ENCODE results near the gene AHI1. TPM values are rescaled to one million over a fixed set of nuclear protein-coding genes. Genes with fewer than 3 reads are reported as not detected.

AHI1 gene
- total and polyA plus RNA-seq, 10 of the 15 experiments (the other 5 are each of a cell fraction or from before 2014, with no cell fraction given), result 3.2 to 9.5 (median 4.6) TPM

DNA sequence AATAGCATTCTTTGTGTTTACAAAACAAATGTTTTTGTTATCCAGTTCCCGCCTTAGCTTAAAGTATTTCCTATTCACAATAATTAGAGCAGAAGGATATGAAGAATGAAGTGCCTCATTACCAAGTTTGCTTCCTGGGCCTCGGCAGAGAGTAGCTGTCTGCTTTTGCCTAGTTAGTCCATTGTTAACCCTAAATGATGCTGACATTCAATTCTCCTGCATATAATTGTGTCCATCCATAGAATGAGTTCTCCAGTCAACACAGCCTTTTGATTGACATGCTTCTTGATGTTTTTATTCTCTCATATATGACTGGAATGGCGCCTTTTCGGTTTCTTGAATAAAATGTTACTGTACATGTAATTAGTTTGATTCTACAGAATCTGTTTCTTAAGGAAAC lies 215.6 kb downstream of the AHI1 start:
- Histone ChIP-seq H3K27ac (ENCODE audit: control insufficient read depth, insufficient read depth) (no peak overlapping the region), H3K4me2 (ENCODE audit: control insufficient read depth, insufficient read depth) (no peak overlapping the region), H3K79me2 (ENCODE audit: control insufficient read depth, insufficient read depth, low read length) (no peaks in the 10 kb centered on the region), H3K4me3 (no peak overlapping the region), H3K27me3 (replicated peaks in 1 of 2; ENCODE audit: control insufficient read depth in 2 of 2, insufficient read depth in 2 of 2, low read length in 1 of 2) (no peaks in the 10 kb centered on the region), H3K9me3 (replicated peaks; ENCODE audit: control insufficient read depth, insufficient read depth, low read length) (no peaks in the 10 kb centered on the region), H4K20me1 (ENCODE audit: control insufficient read depth, insufficient read depth) (no peaks in the 10 kb centered on the region), H3K9ac (ENCODE audit: control insufficient read depth, insufficient read depth, low read length) (no peak overlapping the region), H2AFZ (ENCODE audit: control insufficient read depth, low read depth, low read length) (no peak overlapping the region), H3K4me1 (ENCODE audit: control insufficient read depth, insufficient read depth, low read length) (no peaks in the 10 kb centered on the region), H3K36me3 (ENCODE audit: control insufficient read depth in 2 of 2, insufficient read depth in 2 of 2, low read length in 1 of 2) (no peaks in the 10 kb centered on the region)
- DNase-seq (ENCODE audit: low read depth, low spot score), result no peak
- ChIA-PET SMC1A (ENCODE audit: uncharacterized antibody, unreplicated experiment) (interaction anchor here (1.3 to 3.2 kb wide), 4 partner anchors 9 to 41 kb away, joined by 3 to 14 read pairs (median 4); no protein-coding TSS in a partner anchor), POLR2A (no interaction called here), CTCF (interaction anchor here (1.1 to 1.7 kb wide), 3 partner anchors 13 to 34 kb away, joined by 3 to 5 read pairs (median 3); no protein-coding TSS in a partner anchor), RAD21 (ENCODE audit: unreplicated experiment) (no interaction called here)
- BruUV-seq (replicated peaks), result no TSS peak
- in situ Hi-C loops (cut with MboI) (no loop called here), intact Hi-C loops (cut with micrococcal nuclease; ENCODE audit: unreplicated experiment) (no loop called here)
- FAIRE-seq, result no peak
- WGBS (ENCODE audit: insufficient coverage, insufficient replicate concordance, low lambda C conversion rate, missing lambda C conversion rate), result 70% methylated on average over 4 of the region's 4 CpGs
- TF ChIP-seq ZSCAN29 (IDR thresholded peaks at IDR 0.05) (no peak), IRF3 (IDR thresholded peaks at IDR 0.05) (no peak), HDAC6 (IDR thresholded peaks at IDR 0.05; ENCODE audit: unreplicated experiment) (no peak)
- TF ChIP-seq, protein P1, sequence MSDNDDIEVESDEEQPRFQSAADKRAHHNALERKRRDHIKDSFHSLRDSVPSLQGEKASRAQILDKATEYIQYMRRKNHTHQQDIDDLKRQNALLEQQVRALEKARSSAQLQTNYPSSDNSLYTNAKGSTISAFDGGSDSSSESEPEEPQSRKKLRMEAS (IDR thresholded peaks at IDR 0.05; ENCODE audit: low read depth, low read length), result no peak
- TF ChIP-seq, protein P2, sequence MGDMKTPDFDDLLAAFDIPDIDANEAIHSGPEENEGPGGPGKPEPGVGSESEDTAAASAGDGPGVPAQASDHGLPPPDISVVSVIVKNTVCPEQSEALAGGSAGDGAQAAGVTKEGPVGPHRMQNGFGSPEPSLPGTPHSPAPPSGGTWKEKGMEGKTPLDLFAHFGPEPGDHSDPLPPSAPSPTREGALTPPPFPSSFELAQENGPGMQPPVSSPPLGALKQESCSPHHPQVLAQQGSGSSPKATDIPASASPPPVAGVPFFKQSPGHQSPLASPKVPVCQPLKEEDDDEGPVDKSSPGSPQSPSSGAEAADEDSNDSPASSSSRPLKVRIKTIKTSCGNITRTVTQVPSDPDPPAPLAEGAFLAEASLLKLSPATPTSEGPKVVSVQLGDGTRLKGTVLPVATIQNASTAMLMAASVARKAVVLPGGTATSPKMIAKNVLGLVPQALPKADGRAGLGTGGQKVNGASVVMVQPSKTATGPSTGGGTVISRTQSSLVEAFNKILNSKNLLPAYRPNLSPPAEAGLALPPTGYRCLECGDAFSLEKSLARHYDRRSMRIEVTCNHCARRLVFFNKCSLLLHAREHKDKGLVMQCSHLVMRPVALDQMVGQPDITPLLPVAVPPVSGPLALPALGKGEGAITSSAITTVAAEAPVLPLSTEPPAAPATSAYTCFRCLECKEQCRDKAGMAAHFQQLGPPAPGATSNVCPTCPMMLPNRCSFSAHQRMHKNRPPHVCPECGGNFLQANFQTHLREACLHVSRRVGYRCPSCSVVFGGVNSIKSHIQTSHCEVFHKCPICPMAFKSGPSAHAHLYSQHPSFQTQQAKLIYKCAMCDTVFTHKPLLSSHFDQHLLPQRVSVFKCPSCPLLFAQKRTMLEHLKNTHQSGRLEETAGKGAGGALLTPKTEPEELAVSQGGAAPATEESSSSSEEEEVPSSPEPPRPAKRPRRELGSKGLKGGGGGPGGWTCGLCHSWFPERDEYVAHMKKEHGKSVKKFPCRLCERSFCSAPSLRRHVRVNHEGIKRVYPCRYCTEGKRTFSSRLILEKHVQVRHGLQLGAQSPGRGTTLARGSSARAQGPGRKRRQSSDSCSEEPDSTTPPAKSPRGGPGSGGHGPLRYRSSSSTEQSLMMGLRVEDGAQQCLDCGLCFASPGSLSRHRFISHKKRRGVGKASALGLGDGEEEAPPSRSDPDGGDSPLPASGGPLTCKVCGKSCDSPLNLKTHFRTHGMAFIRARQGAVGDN (IDR thresholded peaks at IDR 0.05), result no peak
- ATAC-seq, result no peak

Measured in GM12878 (cell line).